Activated T-cell treated with anti-CD3 and anti-CD28 coated beads, Interleukin-2, amount 50 U/mL, for 4 hours (primary cell): ENCODE measurements around the gene BCL2L15. TPM values are rescaled to one million over a fixed set of nuclear protein-coding genes. Genes with fewer than 3 reads are reported as not detected.
"Not testable (repeated sequence)": the region's sequence is repeated elsewhere in the genome, so short reads cannot be mapped to it uniquely, and the experiment has no call there.

Experiments used
- ATAC-seq, 2 donors: fragments of 200-7000 bp; cut with Tn5 transposase; one replicate each; pipeline ENCODE4 v1.10.0; 2021
- DNase-seq: peaks from one replicate; pipeline ENCODE4 v3.0.0-alpha.2; 2020
- H3K27me3 Mint-ChIP-seq: one replicate; pipeline ENCODE4 v1.8.0; 2021; ENCODE audit warnings: low read depth, mixed read lengths
- H3K36me3 Mint-ChIP-seq: one replicate; pipeline ENCODE4 v1.8.0; 2022; ENCODE audit warnings: mixed read lengths; ENCODE audit not compliant: insufficient read depth
- H3K4me1 Mint-ChIP-seq: one replicate; pipeline ENCODE4 v1.8.0; 2021; ENCODE audit warnings: low read depth, mixed read lengths
- H3K4me3 Mint-ChIP-seq: one replicate; pipeline ENCODE4 v1.8.0; 2021; ENCODE audit warnings: mild to moderate bottlenecking, moderate library complexity, mixed read lengths
- H3K9me3 Mint-ChIP-seq: one replicate; pipeline ENCODE4 v1.8.0; 2021; ENCODE audit warnings: mixed read lengths
- total RNA-seq, 3 donors: library from RNA; stranded (reverse); gene quantifications; one replicate each; pipeline ENCODE4 v1.2.1, GENCODE V29; 2021

Gene BCL2L15
- total RNA-seq, 3 donors from 2014 or later = 0.74 to 1.6 (median 1.4) TPM

DNA sequence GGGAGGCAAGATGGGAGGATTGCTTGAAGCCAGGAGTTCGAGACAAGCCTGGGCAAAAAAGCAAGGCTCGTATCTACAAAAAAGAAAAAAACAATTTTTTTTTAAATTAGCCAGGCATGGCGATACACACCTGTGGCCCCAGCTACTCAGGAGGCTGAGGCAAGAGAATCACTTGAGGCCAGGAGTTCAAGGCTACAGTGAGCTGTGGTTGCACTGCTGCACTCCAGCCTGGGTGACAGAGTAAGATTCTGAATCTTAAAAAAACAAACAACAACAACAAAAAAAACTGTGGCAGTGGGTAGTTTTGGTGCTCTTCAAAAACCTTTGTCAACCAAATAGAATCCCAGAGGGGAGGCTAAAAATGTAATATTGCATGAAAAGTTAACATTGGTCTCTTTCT is 16.6 kb downstream of the BCL2L15 start:
- peaks cover 16% of the 10 kb centered on the region for H3K36me3 Mint-ChIP-seq
- peak overlapping the region; percentile 90 for H3K4me3 Mint-ChIP-seq
- no peaks in the 10 kb centered on the region for H3K27me3 Mint-ChIP-seq
- peaks cover 3% of the 10 kb centered on the region for H3K9me3 Mint-ChIP-seq
- H3K4me1 Mint-ChIP-seq = peaks cover 78% of the 10 kb centered on the region
- ATAC-seq = no peak
- no peak for DNase-seq

DNA sequence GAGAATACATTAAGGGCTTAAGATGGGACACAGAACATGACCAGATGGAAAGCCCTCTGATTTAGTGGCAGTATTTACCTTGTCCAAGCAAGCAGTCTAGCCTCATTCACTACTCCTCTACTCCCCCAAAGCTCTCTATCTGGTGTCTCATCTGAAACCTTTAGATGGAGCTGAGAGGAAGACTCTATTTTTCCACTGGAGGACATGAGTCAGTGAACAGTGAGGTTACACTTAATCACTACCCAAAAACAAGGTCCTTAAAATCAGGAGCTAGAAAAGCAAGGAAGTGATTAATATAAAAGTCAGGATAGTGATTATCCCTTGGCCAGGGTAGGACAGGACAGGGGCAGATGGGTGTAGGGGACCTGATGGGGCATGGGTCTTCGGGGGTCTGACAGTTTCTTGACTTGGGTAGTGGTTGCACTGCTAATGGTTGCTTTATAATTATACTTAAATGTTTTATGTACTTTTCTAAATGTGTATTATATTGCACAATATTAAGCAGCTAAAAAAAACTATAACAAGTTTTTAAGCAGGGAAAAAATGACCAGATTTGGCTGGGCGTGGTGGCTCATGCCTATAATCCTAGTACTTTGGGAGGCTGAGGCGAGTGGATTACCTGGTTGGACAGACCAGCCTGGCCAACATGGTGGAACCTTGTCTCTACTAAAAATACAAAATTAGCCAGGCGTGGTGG is 18.8 kb downstream of the BCL2L15 start:
- ATAC-seq (peak; percentile 55 to 67), DNase-seq (no peak)
- Mint-ChIP-seq H3K36me3 (peaks cover 21% of the 10 kb centered on the region), H3K4me1 (peaks cover 60% of the 10 kb centered on the region), H3K4me3 (peak overlapping the region; percentile 90), H3K27me3 (no peaks in the 10 kb centered on the region), H3K9me3 (no peaks in the 10 kb centered on the region)

DNA sequence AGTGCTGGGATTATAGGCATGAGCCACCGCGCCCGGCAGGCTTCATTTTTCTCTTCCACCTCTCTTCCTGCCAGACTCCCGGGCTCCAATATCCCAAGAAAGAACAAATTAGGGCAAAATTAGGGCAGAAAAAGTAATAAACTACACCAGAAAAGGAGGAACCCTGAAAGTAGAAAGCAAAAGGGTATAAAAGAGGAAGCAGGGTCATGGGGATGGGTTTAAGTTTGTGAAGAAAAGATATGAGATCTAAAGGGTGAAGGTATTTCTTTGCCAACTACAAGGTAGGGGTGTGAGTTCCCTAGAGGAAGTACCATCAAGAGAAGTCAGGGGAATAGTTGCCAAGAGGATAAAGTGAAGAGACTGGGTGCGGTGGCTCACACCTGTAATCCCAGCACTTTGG is 25.7 kb downstream of the BCL2L15 start:
- Mint-ChIP-seq H3K36me3 (peaks cover 27% of the 10 kb centered on the region), H3K4me1 (peaks cover 45% of the 10 kb centered on the region), H3K4me3 (no peak overlapping the region), H3K9me3 (no peaks in the 10 kb centered on the region), H3K27me3 (no peaks in the 10 kb centered on the region)
- ATAC-seq (no peak), DNase-seq (no peak)

DNA sequence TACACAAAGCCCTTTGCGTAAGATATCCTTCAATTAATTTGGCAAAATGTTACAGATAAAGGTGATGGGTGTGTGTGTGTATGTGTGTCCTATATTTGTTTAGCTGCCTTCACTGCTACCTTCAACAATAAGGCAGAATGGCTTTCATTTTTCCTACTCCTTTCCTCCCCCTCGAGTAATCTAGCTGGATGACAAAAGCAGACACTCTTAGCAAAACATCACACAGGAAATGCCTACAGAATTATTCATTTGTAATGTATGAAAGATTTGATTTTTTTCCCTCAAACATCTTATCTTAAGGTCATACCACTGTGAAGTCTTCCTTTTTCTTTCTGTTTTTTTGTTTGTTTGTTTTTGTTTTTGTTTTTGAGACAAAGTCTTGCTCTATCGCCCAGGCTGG is 26.5 kb downstream of the BCL2L15 start:
- H3K4me3 Mint-ChIP-seq = no peak overlapping the region
- DNase-seq = no peak
- peaks cover 33% of the 10 kb centered on the region for H3K36me3 Mint-ChIP-seq
- no peak for ATAC-seq
- no peaks in the 10 kb centered on the region for H3K27me3 Mint-ChIP-seq
- no peaks in the 10 kb centered on the region for H3K9me3 Mint-ChIP-seq
- H3K4me1 Mint-ChIP-seq = peaks cover 43% of the 10 kb centered on the region

DNA sequence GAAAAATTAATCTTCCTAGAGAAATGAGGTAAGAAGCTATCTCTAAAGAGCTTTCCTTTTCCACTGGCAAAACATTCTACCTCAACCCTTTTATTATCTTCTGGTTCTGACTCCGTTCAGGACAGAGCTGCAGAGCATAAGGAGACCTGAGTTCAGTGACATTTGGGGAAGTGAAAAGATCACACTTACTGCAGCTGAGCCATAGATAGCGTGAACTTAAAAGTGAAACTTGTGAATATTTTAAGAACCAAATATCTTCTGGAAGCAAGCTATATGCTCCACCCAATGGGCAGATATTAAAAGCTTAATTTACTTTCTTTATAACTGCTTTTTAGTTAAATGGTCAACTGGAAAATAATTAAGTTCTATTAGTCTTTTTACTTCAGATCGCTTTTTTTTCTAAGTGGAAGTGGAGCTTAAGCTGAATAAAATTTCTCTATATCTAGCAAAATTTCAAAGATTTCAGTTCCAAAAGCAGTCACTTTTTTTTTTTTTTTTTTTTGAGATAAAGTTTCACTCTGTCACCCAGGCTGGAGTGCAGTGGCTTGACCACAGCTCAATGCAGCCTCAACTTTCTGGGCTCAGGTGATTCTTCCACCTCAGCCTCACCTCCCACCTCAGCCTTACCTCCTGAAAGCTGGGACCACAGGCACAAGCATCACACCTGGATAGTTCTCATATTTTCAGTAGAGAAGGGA is 27.8 kb downstream of the BCL2L15 start:
- no peaks in the 10 kb centered on the region for H3K9me3 Mint-ChIP-seq
- no peak for DNase-seq
- H3K4me1 Mint-ChIP-seq = peaks cover 41% of the 10 kb centered on the region

DNA sequence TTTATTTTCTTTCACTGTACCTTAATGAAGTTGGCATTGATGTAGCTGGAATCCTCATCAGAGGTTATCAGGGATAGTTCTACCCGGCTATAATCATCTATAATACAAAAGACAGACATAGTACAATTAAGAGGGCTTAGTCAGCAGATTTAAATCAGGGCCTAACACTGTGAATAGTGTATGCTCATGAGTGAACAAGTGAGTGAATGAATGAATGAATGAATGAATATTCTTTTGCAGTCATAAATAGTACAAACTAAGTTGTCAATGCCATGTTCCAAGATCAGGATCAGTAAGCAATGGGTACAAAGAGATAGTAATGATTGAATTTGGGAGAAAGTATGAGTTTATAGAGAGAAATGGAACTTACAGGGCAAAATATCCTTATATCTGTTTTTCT is 28.4 kb downstream of the BCL2L15 start:
- H3K4me3 Mint-ChIP-seq = no peak overlapping the region
- H3K36me3 Mint-ChIP-seq = peaks cover 42% of the 10 kb centered on the region
- ATAC-seq (no peak), DNase-seq (no peak)
- H3K4me1 Mint-ChIP-seq = peaks cover 46% of the 10 kb centered on the region
- no peaks in the 10 kb centered on the region for H3K9me3 Mint-ChIP-seq
- no peaks in the 10 kb centered on the region for H3K27me3 Mint-ChIP-seq

More for the DNA sequence above, 27.8 kb downstream of the BCL2L15 start:
- ATAC-seq = peak in 1 of 2 donors; percentile 38
- H3K36me3 Mint-ChIP-seq = peaks cover 36% of the 10 kb centered on the region
- peak overlapping the region; percentile 4 for H3K4me3 Mint-ChIP-seq
- H3K27me3 Mint-ChIP-seq = no peaks in the 10 kb centered on the region

DNA sequence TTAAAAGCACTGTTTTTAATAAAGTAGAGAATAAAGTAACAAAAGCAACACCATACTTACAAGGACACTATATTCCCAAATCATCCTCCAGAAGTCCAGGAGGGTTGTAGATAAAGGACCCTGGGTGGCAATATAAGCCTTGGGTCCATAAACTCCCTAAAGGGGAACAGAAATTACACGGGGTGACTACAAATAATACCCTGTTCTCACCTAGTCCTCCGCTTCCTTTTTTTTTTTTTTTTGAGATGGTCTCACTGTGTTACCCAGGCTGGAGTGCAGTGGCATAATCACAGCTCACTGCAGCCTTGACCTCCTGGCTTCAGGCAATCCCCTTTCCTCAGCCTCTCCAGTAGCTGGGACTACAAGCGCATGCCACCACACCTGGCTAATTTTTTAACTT is 29.0 kb downstream of the BCL2L15 start:
- Mint-ChIP-seq H3K4me3 (no peak overlapping the region), H3K36me3 (peaks cover 42% of the 10 kb centered on the region), H3K9me3 (no peaks in the 10 kb centered on the region), H3K4me1 (peaks cover 45% of the 10 kb centered on the region), H3K27me3 (no peaks in the 10 kb centered on the region)
- no peak for DNase-seq
- no peak for ATAC-seq

DNA sequence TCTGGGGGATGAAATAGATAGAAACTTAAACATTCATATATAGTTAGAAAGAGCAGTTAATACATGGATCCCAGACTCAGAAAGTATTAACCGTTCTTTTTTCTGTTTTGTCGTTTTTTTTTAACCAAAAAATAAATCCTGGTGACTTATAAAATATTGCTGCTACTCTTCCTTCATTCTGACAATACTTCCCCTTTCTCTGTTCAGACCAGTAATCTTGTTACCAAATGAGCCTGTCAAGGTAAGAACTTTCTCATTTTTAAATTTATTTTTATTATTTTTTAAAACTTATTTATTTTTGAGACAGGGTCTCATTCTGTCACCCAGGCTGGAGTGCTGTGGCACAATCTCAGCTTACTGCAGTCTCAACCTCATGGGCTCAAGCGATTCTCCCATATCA is 29.6 kb downstream of the BCL2L15 start:
- H3K36me3 Mint-ChIP-seq = peaks cover 41% of the 10 kb centered on the region
- no peaks in the 10 kb centered on the region for H3K9me3 Mint-ChIP-seq
- peaks cover 42% of the 10 kb centered on the region for H3K4me1 Mint-ChIP-seq
- ATAC-seq = no peak
- no peak for DNase-seq
- H3K27me3 Mint-ChIP-seq = no peaks in the 10 kb centered on the region
- no peak overlapping the region for H3K4me3 Mint-ChIP-seq

DNA sequence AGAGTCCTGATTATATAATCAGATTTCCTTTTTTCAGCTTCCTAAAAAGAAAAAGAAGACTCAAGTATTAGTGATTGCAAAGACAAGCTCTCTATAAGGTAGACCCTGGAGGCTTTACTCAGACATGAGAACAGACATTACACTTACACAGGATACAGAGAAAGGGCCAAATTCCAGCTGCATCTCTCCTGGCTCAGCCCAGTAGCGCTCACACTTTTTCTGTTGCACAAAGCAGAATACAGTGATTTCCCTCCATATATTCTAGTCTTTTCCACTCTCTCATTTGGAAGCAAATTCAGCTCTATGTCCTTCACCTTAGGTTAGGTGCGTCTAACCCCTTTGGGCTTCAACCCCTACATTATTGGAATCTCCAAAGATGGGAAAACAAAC is 31.0 kb downstream of the BCL2L15 start:
- Mint-ChIP-seq H3K36me3 (peaks cover 34% of the 10 kb centered on the region), H3K9me3 (no peaks in the 10 kb centered on the region), H3K27me3 (no peaks in the 10 kb centered on the region), H3K4me1 (peaks cover 34% of the 10 kb centered on the region), H3K4me3 (no peak overlapping the region)
- ATAC-seq = no peak
- DNase-seq = no peak

DNA sequence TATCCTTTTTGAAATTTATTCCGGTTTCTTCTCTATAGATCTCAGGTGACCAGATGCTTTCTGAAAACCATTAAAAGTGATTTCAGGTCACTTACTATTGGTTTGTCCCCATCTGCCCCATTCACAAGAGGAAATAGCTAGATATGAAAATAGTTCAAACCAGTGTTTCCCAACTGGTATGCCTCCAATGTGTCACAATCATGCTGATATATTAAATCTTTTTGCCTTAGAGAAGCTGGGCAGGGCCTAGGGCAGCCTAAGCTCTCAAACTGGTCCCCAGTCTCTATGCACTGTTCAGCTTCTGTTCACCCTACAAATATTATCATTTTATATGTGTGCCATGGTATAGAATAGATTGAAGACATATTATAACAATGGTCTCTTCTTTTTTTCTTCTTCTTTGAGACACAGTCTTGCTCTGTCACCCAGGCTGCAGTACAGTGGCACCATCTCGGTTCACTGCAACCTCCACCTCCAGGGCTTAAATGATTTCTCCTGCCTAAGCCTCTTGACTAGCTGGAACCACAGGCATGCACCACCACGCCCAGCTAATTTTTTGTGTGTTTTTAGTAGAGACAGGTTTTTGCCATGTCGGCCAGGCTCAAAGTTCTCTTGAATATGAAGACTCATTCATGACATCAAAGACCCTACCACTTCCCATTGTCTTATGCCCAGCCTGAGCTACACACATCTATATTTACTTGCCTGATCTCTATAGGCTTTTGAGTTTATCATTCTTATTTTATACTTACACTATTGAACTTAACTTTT is 31.6 kb downstream of the BCL2L15 start:
- Mint-ChIP-seq H3K36me3 (peaks cover 35% of the 10 kb centered on the region), H3K4me3 (no peak overlapping the region), H3K27me3 (no peaks in the 10 kb centered on the region), H3K9me3 (no peaks in the 10 kb centered on the region), H3K4me1 (peaks cover 31% of the 10 kb centered on the region)
- no peak for ATAC-seq
- no peak for DNase-seq

DNA sequence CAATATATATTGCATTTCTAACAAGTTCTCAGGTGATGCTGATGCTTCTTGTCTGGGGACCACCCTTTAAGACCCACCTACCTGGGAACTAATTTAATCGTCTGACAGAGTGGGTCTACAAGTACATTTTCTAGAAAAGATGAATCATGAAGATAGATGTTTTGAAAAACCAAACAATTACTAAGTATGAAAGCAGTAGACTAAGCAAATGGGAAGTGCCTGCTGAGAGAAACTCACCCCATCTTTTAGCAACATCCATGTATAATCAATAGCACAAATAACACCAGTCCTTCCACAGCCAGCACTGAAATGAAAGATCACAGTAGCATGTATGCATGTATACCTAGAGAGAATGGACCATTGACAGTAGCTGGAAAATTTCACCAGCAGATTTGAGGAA is 33.1 kb downstream of the BCL2L15 start:
- no peak for DNase-seq
- peak in 1 of 2 donors; percentile 21 for ATAC-seq
- Mint-ChIP-seq H3K9me3 (no peaks in the 10 kb centered on the region), H3K4me1 (peaks cover 25% of the 10 kb centered on the region), H3K27me3 (no peaks in the 10 kb centered on the region), H3K36me3 (peaks cover 36% of the 10 kb centered on the region), H3K4me3 (no peak overlapping the region)

DNA sequence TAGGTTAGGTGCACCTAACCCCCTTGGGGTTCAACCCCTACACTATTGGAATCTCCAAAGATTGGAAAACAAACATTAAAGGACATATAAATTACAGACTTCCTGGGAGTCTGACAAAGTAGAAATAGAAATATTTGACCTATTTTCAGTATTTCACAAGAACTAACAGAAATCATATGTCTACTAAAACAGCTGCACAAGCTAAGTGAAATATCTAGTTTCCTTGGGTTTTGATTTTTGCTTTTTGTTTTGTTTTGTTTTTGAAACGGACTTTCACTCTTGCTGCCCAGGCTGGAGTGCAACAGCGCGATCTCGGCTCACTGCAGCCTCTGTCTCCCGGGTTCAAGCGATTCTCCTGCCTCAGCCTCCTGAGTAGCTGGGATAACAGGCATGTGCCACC is 34.7 kb downstream of the BCL2L15 start:
- not testable (repeated sequence) for H3K4me3 Mint-ChIP-seq, DNase-seq, H3K27me3 Mint-ChIP-seq, ATAC-seq, H3K9me3 Mint-ChIP-seq
- Mint-ChIP-seq H3K4me1 (peaks cover 20% of the 10 kb centered on the region), H3K36me3 (peaks cover 33% of the 10 kb centered on the region)

DNA sequence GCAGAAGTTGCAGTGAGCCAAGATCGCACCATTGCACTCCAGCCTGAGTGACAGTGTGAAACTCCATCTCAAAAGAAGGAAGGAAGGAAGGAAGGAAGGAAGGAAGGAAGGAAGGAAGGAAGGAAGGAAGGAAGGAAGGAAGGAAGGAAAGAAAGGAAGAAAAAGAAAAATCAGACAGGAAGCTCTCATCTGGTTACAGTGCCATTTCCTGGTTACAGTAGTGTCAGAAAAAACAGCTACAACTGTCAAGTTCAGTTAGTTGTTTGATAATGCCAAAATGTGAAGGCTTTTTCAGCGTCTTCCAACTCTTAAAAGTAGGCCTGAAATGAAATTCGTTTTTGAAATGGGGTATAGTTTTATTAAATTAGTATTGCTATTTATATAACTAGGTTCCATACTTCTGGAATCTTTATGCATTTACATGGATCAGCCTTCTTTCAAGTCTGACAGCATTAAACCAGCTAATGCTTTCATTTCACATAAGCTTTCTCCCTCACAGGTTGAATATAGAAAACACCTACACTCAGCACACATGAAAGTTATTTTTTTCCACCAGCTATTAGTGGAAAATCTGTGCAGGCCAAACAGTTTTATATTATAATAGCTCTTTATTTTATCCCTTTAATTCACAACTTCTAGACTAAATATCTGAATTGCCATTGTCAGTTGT is 37.1 kb downstream of the BCL2L15 start:
- no peak for DNase-seq
- no peaks in the 10 kb centered on the region for H3K27me3 Mint-ChIP-seq
- H3K4me1 Mint-ChIP-seq = peaks cover 20% of the 10 kb centered on the region

DNA sequence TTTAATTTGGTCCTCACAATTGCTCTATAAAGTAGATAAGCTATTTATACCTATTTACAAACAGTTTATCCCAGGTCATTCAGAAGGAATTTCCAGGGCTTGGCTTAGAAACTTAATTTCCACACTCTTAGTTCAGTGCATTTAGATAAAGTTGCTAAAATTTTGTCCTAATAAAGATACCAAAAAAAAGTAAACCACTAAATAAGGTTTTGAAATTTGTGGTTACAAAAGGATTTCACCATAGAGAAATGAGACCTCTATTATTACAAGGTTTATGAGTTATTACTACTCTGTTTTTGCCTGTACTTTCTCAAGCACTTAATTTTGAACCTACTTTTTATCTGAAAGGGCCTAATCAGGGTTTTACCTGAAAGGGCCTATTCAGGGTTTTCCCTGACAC is 38.3 kb downstream of the BCL2L15 start:
- H3K27me3 Mint-ChIP-seq = no peaks in the 10 kb centered on the region
- H3K4me1 Mint-ChIP-seq = peaks cover 15% of the 10 kb centered on the region
- H3K36me3 Mint-ChIP-seq = peaks cover 28% of the 10 kb centered on the region
- DNase-seq (no peak), ATAC-seq (no peak)
- no peak overlapping the region for H3K4me3 Mint-ChIP-seq
- peaks cover 5% of the 10 kb centered on the region for H3K9me3 Mint-ChIP-seq

More for the DNA sequence above, 37.1 kb downstream of the BCL2L15 start:
- Mint-ChIP-seq H3K36me3 (peaks cover 35% of the 10 kb centered on the region), H3K9me3 (peaks cover 5% of the 10 kb centered on the region), H3K4me3 (no peak overlapping the region)
- ATAC-seq = no peak
